Panc1 (cell line): ENCODE data around the gene ITGB5.

Source experiments
- CTCF ChIP-seq: fragments of 450-650 bp; IDR thresholded peaks from 2 replicates; pipeline ENCODE4 v1.5.1; 2017; ENCODE audit warnings: mild to moderate bottlenecking
- POLR2AphosphoS5 ChIP-seq: IDR thresholded peaks from 2 replicates; pipeline ENCODE4 v1.6.1; 2012; ENCODE audit warnings: mild to moderate bottlenecking, low read depth, low read length, moderate library complexity
- REST ChIP-seq, 2 experiments: IDR thresholded peaks; 2 replicates each; pipeline ENCODE4 v1.6.1; 2011 to 2012; ENCODE audit warnings: low read depth in 2 of 2, control low read depth in 1 of 2, low read length in 1 of 2, mild to moderate bottlenecking in 1 of 2, moderate library complexity in 1 of 2; ENCODE audit not compliant: insufficient read depth in 1 of 2
- SIN3A ChIP-seq: IDR thresholded peaks from 2 replicates; pipeline ENCODE4 v1.6.1; 2012; ENCODE audit warnings: low read depth, mild to moderate bottlenecking, low read length, moderate library complexity, borderline replicate concordance; ENCODE audit not compliant: insufficient read depth
- TCF7L2 ChIP-seq: IDR thresholded peaks from 2 replicates; pipeline ENCODE4 v1.6.1; 2011; ENCODE audit warnings: mild to moderate bottlenecking, low read depth, low read length, inconsistent platforms

GRCh38 chr3:124823206-124823605, 64.0 kb downstream of the ITGB5 start:
- TF ChIP-seq CTCF (no peak), SIN3A (no peak), POLR2AphosphoS5 (no peak), TCF7L2 (no peak), REST (IDR thresholded peaks at IDR 0.05; ENCODE audit: insufficient read depth in 1 of 2, low read depth in 2 of 2, low read length in 1 of 2) (no peak)
